HG02623 (cell line): Measurements from ENCODE around the gene SLAMF9.
"Not testable (repeated sequence)": the region's sequence is repeated elsewhere in the genome, so short reads cannot be mapped to it uniquely, and the experiment has no call there.

Source experiments
- ATAC-seq: cut with Tn5 transposase; IDR thresholded peaks from one replicate; pipeline ENCODE4 v1.9.1; 2021; ENCODE audit warnings: moderate library complexity; ENCODE audit not compliant: unreplicated experiment

Gene SLAMF9

GRCh38 chr1:159922511-159923202 is 31.4 kb downstream of the SLAMF9 start:
- no peak for ATAC-seq

- ATAC-seq = no peak
Measured at GRCh38 chr1:159921700-159922504, 32.1 kb downstream of the SLAMF9 start.

GRCh38 chr1:159921251-159921650 is 32.8 kb downstream of the SLAMF9 start:
- peak; percentile 30 for ATAC-seq

- no peak for ATAC-seq
Measured at GRCh38 chr1:159920651-159921050, 33.4 kb downstream of the SLAMF9 start.

GRCh38 chr1:159920202-159920601 is 33.8 kb downstream of the SLAMF9 start:
- ATAC-seq = no peak

GRCh38 chr1:159919236-159919865 is 34.7 kb downstream of the SLAMF9 start:
- no peak for ATAC-seq

- no peak for ATAC-seq
Measured at GRCh38 chr1:159918352-159919200, 35.5 kb downstream of the SLAMF9 start.

- ATAC-seq = no peak
Measured at GRCh38 chr1:159917533-159918351, 36.3 kb downstream of the SLAMF9 start.

GRCh38 chr1:159916242-159917051 is 37.6 kb downstream of the SLAMF9 start:
- ATAC-seq = no peak

GRCh38 chr1:159915571-159916241 is 38.3 kb downstream of the SLAMF9 start:
- ATAC-seq = no peak

GRCh38 chr1:159914252-159915018 is 39.6 kb downstream of the SLAMF9 start:
- no peak for ATAC-seq

GRCh38 chr1:159913451-159914192 is 40.4 kb downstream of the SLAMF9 start:
- ATAC-seq = no peak

GRCh38 chr1:159911326-159912070 is 42.5 kb downstream of the SLAMF9 start:
- ATAC-seq = no peak

- ATAC-seq = no peak
Measured at GRCh38 chr1:159908031-159908940, 45.8 kb downstream of the SLAMF9 start.

- ATAC-seq = no peak
Measured at GRCh38 chr1:159906960-159907359, 47.1 kb downstream of the SLAMF9 start.

- ATAC-seq = not testable (repeated sequence)
Measured at GRCh38 chr1:159904036-159904435, 50.0 kb downstream of the SLAMF9 start.
